IMR-90 (cell line): ENCODE results near the gene DLG5. TPM values are rescaled to one million over a fixed set of nuclear protein-coding genes. Genes with fewer than 3 reads are reported as not detected.

ENCODE experiments used
- ATAC-seq: fragments of 200-7000 bp; cut with Tn5 transposase; 2 replicates; pipeline ENCODE4 v1.9.1; 2020; ENCODE audit warnings: low read depth, mild to moderate bottlenecking, moderate library complexity
- BruUV-seq: library from RNA; stranded (reverse); fragments of 400-500 nt; replicated peaks from 2 replicates; lab custom pipeline; 2021; lab: Mats Ljungman, UMichigan
- CTCF ChIA-PET: fragments of 300-600 bp; formaldehyde crosslinking; extraction: SDS; loops from one replicate; lab custom pipeline; 2021; ENCODE audit warnings: antibody characterized with exemption; lab: Yijun Ruan, JAX
- POLR2A ChIA-PET: fragments of 300-600 bp; sonication (Branson Sonifier 250); formaldehyde crosslinking; loops from one replicate; lab custom pipeline; 2022; ENCODE audit warnings: antibody characterized with exemption; ENCODE audit not compliant: unreplicated experiment; lab: Charles Lee
- DNase-seq: peaks from one replicate; pipeline ENCODE4 v3.0.0; 2013
- H2AFZ ChIP-seq: replicated peaks from 2 replicates; pipeline ENCODE3; 2013; ENCODE audit warnings: low read length, mild to moderate bottlenecking; ENCODE audit not compliant: poor library complexity
- H2AK5ac ChIP-seq: 2 replicates; pipeline ENCODE4 v1.6.1; 2013; ENCODE audit warnings: low read depth, low read length, inconsistent platforms
- H2AK9ac ChIP-seq: replicated peaks from 2 replicates; pipeline ENCODE3; 2013; ENCODE audit warnings: mild to moderate bottlenecking, low read depth, low read length, moderate library complexity; ENCODE audit not compliant: poor library complexity
- H2BK120ac ChIP-seq: 2 replicates; pipeline ENCODE4 v1.6.1; 2013; ENCODE audit warnings: low read depth, low read length, inconsistent platforms
- H2BK15ac ChIP-seq: 3 replicates; pipeline ENCODE4 v1.6.1; 2013; ENCODE audit warnings: low read depth, low read length, inconsistent platforms
- H2BK20ac ChIP-seq: 2 replicates; pipeline ENCODE4 v1.6.1; 2013; ENCODE audit warnings: low read depth, mild to moderate bottlenecking, inconsistent platforms, low read length, moderate library complexity
- H2BK5ac ChIP-seq: 2 replicates; pipeline ENCODE4 v1.6.1; 2013; ENCODE audit warnings: mild to moderate bottlenecking, low read depth, low read length, inconsistent platforms; ENCODE audit not compliant: poor library complexity, severe bottlenecking
- H3K14ac ChIP-seq: replicated peaks from 2 replicates; pipeline ENCODE4 v1.6.1; 2013; ENCODE audit warnings: low read depth, low read length, inconsistent platforms
- H3K18ac ChIP-seq: 2 replicates; pipeline ENCODE4 v1.6.1; 2013; ENCODE audit warnings: low read depth, low read length, control low read depth
- H3K23ac ChIP-seq: 2 replicates; pipeline ENCODE4 v1.6.1; 2013; ENCODE audit warnings: low read depth, low read length, inconsistent platforms
- H3K27ac ChIP-seq: 2 replicates; pipeline ENCODE4 v1.5.1; 2013; ENCODE audit warnings: mild to moderate bottlenecking, control low read depth, low read length; ENCODE audit not compliant: insufficient read depth
- H3K27me3 ChIP-seq: 2 replicates; pipeline ENCODE4 v1.6.1; 2013; ENCODE audit warnings: low read length; ENCODE audit not compliant: control insufficient read depth, insufficient read depth
- H3K36me3 ChIP-seq: 2 replicates; pipeline ENCODE4 v1.6.1; 2013; ENCODE audit warnings: low read length, mixed read lengths; ENCODE audit not compliant: control insufficient read depth, insufficient read depth
- H3K4ac ChIP-seq: 2 replicates; pipeline ENCODE4 v1.6.1; 2013; ENCODE audit warnings: low read depth, low read length, inconsistent platforms
- H3K4me1 ChIP-seq: 2 replicates; pipeline ENCODE4 v1.6.1; 2013; ENCODE audit warnings: low read length, mixed read lengths; ENCODE audit not compliant: control insufficient read depth, insufficient read depth
- H3K4me2 ChIP-seq: 2 replicates; pipeline ENCODE4 v1.6.1; 2013; ENCODE audit warnings: low read depth, mild to moderate bottlenecking, control low read depth, low read length, moderate library complexity
- H3K4me3 ChIP-seq: 2 replicates; pipeline ENCODE4 v1.5.1; 2013; ENCODE audit warnings: low read depth, mild to moderate bottlenecking, control low read depth, low read length, moderate library complexity; ENCODE audit not compliant: insufficient read depth
- H3K56ac ChIP-seq: 2 replicates; pipeline ENCODE4 v1.6.1; 2013; ENCODE audit warnings: low read length, inconsistent platforms; ENCODE audit not compliant: insufficient read depth; ENCODE audit errors: extremely low read depth
- H3K79me1 ChIP-seq, 2 experiments: 2 replicates each; pipeline ENCODE4 v1.6.1; 2013; ENCODE audit warnings: low read length in 2 of 2, inconsistent platforms in 1 of 2, low read depth in 1 of 2
- H3K9ac ChIP-seq: 2 replicates; pipeline ENCODE4 v1.6.1; 2013; ENCODE audit warnings: low read depth, low read length, control low read depth
- H3K9me1 ChIP-seq: 2 replicates; pipeline ENCODE4 v1.6.1; 2013; ENCODE audit warnings: low read length, inconsistent platforms; ENCODE audit not compliant: insufficient read depth
- H3K9me3 ChIP-seq: 2 replicates; pipeline ENCODE4 v1.6.1; 2013; ENCODE audit warnings: low read length; ENCODE audit not compliant: control insufficient read depth, insufficient read depth
- H4K20me1 ChIP-seq: 2 replicates; pipeline ENCODE4 v1.6.1; 2013; ENCODE audit warnings: low read length, inconsistent platforms; ENCODE audit not compliant: insufficient read depth
- H4K5ac ChIP-seq: 2 replicates; pipeline ENCODE4 v1.6.1; 2013; ENCODE audit warnings: mild to moderate bottlenecking, low read depth, low read length, control low read depth
- H4K8ac ChIP-seq, 2 experiments: 2 replicates each; pipeline ENCODE4 v1.6.1; 2013; ENCODE audit warnings: low read depth in 2 of 2, low read length in 2 of 2, control low read depth in 1 of 2, inconsistent platforms in 1 of 2
- H4K91ac ChIP-seq: 2 replicates; pipeline ENCODE4 v1.6.1; 2013; ENCODE audit warnings: low read depth, low read length, inconsistent platforms; ENCODE audit not compliant: insufficient read depth
- BHLHE40 ChIP-seq: fragments of 150-350 bp; IDR thresholded peaks from 2 replicates; pipeline ENCODE4 v1.6.1; 2016; ENCODE audit warnings: mild to moderate bottlenecking, low read depth, low read length
- CEBPB ChIP-seq: IDR thresholded peaks from 2 replicates; pipeline ENCODE4 v1.6.1; 2012; ENCODE audit warnings: low read depth, low read length, improper control_type of control experiment
- CHD1 ChIP-seq: IDR thresholded peaks from 2 replicates; pipeline ENCODE4 v1.6.1; 2012; ENCODE audit warnings: low read depth, low read length, improper control_type of control experiment
- FOS ChIP-seq: fragments of 150-350 bp; IDR thresholded peaks from 2 replicates; pipeline ENCODE4 v1.6.1; 2016; ENCODE audit warnings: low read depth, low read length
- MAFK ChIP-seq: IDR thresholded peaks from 2 replicates; pipeline ENCODE4 v1.6.1; 2012; ENCODE audit warnings: low read depth, low read length, improper control_type of control experiment
- MAZ ChIP-seq: IDR thresholded peaks from 2 replicates; pipeline ENCODE4 v1.6.1; 2012; ENCODE audit warnings: low read depth, mild to moderate bottlenecking, low read length, improper control_type of control experiment, moderate library complexity, borderline replicate concordance
- MXI1 ChIP-seq: IDR thresholded peaks from 2 replicates; pipeline ENCODE4 v1.6.1; 2012; ENCODE audit warnings: low read depth, mild to moderate bottlenecking, low read length, moderate library complexity, borderline replicate concordance
- NFE2L2 ChIP-seq: fragments of 150-350 bp; IDR thresholded peaks from 2 replicates; pipeline ENCODE4 v1.6.1; 2016; ENCODE audit warnings: low read depth, mild to moderate bottlenecking, low read length
- POLR2A ChIP-seq: IDR thresholded peaks from 2 replicates; pipeline ENCODE4 v1.6.1; 2012; ENCODE audit warnings: mild to moderate bottlenecking, low read depth, low read length
- RAD21 ChIP-seq: IDR thresholded peaks from 2 replicates; pipeline ENCODE4 v1.6.1; 2012; ENCODE audit warnings: low read length, improper control_type of control experiment
- RCOR1 ChIP-seq: IDR thresholded peaks from 2 replicates; pipeline ENCODE4 v1.6.1; 2012; ENCODE audit warnings: mild to moderate bottlenecking, low read length, improper control_type of control experiment; ENCODE audit not compliant: insufficient replicate concordance
- RFX5 ChIP-seq: IDR thresholded peaks from 2 replicates; pipeline ENCODE4 v1.8.0; 2012; ENCODE audit warnings: low read depth, mild to moderate bottlenecking, low read length, moderate library complexity
- SMC3 ChIP-seq: fragments of 150-350 bp; IDR thresholded peaks from 2 replicates; pipeline ENCODE4 v1.6.1; 2016; ENCODE audit warnings: low read depth, mild to moderate bottlenecking, antibody characterized with exemption, low read length, moderate library complexity
- WGBS, 2 experiments: methylation state at CpG; one replicate each; pipeline versions ENCODE4 v1.1.5 to v1.1.7; 2013; ENCODE audit warnings: missing lambda C conversion rate in 2 of 2; ENCODE audit not compliant: insufficient read length in 1 of 2; ENCODE audit errors: extremely low coverage in 2 of 2; 5-methylcytosine and 5-hydroxymethylcytosine counted together
- dilution Hi-C: fragments of 300-500 bp; cut with HindIII; formaldehyde crosslinking; loops from one replicate; pipeline ENCODE4 v1.14.3; 2018; ENCODE audit warnings: low sequenced_read_pairs; ENCODE audit not compliant: unreplicated experiment
- in situ Hi-C: fragments of 300-500 bp; cut with MboI; formaldehyde crosslinking; loops from 3 replicates; pipeline ENCODE4 v1.14.3; 2019; ENCODE audit warnings: low sequenced_read_pairs, inconsistent platforms, mixed read lengths
- intact Hi-C: fragments of 100-400 bp; cut with micrococcal nuclease; formaldehyde crosslinking; loops from 2 replicates; pipeline ENCODE4 v1.10.0; 2022
- polyA plus RNA-seq, 3 experiments: library from polyadenylated mRNA; depleted of rRNA; stranded (reverse); fragments of >200 nt; gene quantifications; 2 replicates each; pipeline ENCODE4 v1.2.3, GENCODE V29; 2012; ENCODE audit warnings: low replicate concordance in 1 of 3
- total RNA-seq: library from RNA; depleted of rRNA; stranded (reverse); fragments of >200 nt; gene quantifications from 2 replicates; pipeline ENCODE4 v1.2.3, GENCODE V29; 2012
- TF ChIP-seq, protein P1 (sequence below): conservative IDR thresholded peaks from 2 replicates; pipeline ENCODE4 v1.5.1; 2012; ENCODE audit warnings: mild to moderate bottlenecking, low read depth, low read length, improper control_type of control experiment
- TF ChIP-seq, protein P2 (sequence below): fragments of 150-350 bp; IDR thresholded peaks from 2 replicates; pipeline ENCODE4 v1.6.1; 2017; ENCODE audit warnings: mild to moderate bottlenecking, antibody characterized with exemption, low read length, low read depth

DLG5 gene
- total and polyA plus RNA-seq, 2 of the 4 experiments (the other 2 are of a cell fraction): 12.7 to 28.7 TPM

DNA sequence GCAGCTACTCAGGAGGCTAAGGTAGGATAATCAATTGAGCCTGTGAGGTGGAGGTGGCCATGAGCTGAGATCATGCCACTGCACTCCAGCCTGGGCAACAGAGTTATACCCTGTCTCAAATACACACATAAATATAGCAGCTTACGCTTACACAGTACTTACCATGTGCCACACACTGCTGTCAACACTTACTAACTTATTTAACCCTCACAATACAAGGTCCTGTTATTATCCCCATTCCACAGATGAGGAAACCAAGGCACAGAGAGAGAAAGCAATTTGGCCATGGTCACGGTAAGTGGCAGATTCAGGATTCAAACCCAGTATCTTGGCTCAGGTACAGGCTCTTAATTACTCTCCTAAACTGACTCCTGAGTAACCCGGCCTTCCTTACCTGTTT lies 19.1 kb downstream of the DLG5 start:
- no peak overlapping the region for H2AFZ ChIP-seq
- no peak overlapping the region for H3K9ac ChIP-seq
- H3K4ac ChIP-seq: no peak overlapping the region
- H3K56ac ChIP-seq: no peak overlapping the region
- H4K8ac ChIP-seq: peak overlapping the region in 1 of 2 experiments; percentile 16; a peak in 1 of 4 replicates
- DNase-seq (no peak), ATAC-seq (no peak)
- POLR2A ChIA-PET: no interaction called here
- no peak overlapping the region for H4K91ac ChIP-seq
- 90% methylated on average over 2 of the region's 3 CpGs; no CpG with 5 or more reads in 1 of the 2 experiments for WGBS, 2 experiments
- CTCF ChIA-PET: no interaction called here
- no peak overlapping the region for H2BK5ac ChIP-seq
- no peak overlapping the region for H2AK5ac ChIP-seq
- H3K79me1 ChIP-seq: peaks cover 67 to 86% of the 10 kb centered on the region in 2 experiments
- H3K27ac ChIP-seq: no peak overlapping the region
- no peak overlapping the region; the same call in 1 of the 2 replicates for H3K14ac ChIP-seq
- no peak overlapping the region for H3K18ac ChIP-seq
- H4K5ac ChIP-seq: no peak overlapping the region
- in situ Hi-C loops: no loop called here
- peaks cover 47% of the 10 kb centered on the region for H3K9me1 ChIP-seq
- intact Hi-C loops: no loop called here
- no peak overlapping the region for H3K4me3 ChIP-seq
- no peak overlapping the region for H3K4me2 ChIP-seq
- dilution Hi-C loops: no loop called here
- no peaks in the 10 kb centered on the region; the same call in 1 of the 2 replicates for H3K36me3 ChIP-seq
- H3K9me3 ChIP-seq: no peaks in the 10 kb centered on the region
- peak overlapping the region; percentile 29; the same call in 1 of the 2 replicates for H3K23ac ChIP-seq
- peaks cover 20% of the 10 kb centered on the region for H3K4me1 ChIP-seq
- peaks cover 81% of the 10 kb centered on the region for H4K20me1 ChIP-seq
- H2AK9ac ChIP-seq: no peak overlapping the region
- no peak overlapping the region for H2BK120ac ChIP-seq
- TF ChIP-seq RCOR1 (no peak), SMC3 (no peak), CEBPB (no peak), NFE2L2 (no peak), MAZ (no peak), MAFK (no peak), RFX5 (no peak), RAD21 (no peak), MXI1 (no peak), FOS (no peak), CHD1 (no peak), POLR2A (no peak), BHLHE40 (no peak)
- TF ChIP-seq, protein P1, sequence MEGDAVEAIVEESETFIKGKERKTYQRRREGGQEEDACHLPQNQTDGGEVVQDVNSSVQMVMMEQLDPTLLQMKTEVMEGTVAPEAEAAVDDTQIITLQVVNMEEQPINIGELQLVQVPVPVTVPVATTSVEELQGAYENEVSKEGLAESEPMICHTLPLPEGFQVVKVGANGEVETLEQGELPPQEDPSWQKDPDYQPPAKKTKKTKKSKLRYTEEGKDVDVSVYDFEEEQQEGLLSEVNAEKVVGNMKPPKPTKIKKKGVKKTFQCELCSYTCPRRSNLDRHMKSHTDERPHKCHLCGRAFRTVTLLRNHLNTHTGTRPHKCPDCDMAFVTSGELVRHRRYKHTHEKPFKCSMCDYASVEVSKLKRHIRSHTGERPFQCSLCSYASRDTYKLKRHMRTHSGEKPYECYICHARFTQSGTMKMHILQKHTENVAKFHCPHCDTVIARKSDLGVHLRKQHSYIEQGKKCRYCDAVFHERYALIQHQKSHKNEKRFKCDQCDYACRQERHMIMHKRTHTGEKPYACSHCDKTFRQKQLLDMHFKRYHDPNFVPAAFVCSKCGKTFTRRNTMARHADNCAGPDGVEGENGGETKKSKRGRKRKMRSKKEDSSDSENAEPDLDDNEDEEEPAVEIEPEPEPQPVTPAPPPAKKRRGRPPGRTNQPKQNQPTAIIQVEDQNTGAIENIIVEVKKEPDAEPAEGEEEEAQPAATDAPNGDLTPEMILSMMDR: no peak
- TF ChIP-seq, protein P2, sequence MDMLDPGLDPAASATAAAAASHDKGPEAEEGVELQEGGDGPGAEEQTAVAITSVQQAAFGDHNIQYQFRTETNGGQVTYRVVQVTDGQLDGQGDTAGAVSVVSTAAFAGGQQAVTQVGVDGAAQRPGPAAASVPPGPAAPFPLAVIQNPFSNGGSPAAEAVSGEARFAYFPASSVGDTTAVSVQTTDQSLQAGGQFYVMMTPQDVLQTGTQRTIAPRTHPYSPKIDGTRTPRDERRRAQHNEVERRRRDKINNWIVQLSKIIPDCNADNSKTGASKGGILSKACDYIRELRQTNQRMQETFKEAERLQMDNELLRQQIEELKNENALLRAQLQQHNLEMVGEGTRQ: no peak
- H2BK20ac ChIP-seq: no peak overlapping the region
- no TSS peak for BruUV-seq
- H3K27me3 ChIP-seq: no peaks in the 10 kb centered on the region
- no peak overlapping the region for H2BK15ac ChIP-seq
